H1 (cell line): ENCODE data around the gene SEC14L3.

Experiments
- CHD2 ChIP-seq: IDR thresholded peaks from 2 replicates; pipeline ENCODE4 v1.6.1; 2012; ENCODE audit warnings: low read length, improper control_type of control experiment
- KDM1A ChIP-seq: fragments of 200-600, 300-600 bp; sonication (generic); IDR thresholded peaks from 2 replicates; pipeline ENCODE4 v1.7.1; 2016; ENCODE audit warnings: mild to moderate bottlenecking, low read length, borderline replicate concordance
- MAX ChIP-seq: IDR thresholded peaks from 2 replicates; pipeline ENCODE4 v1.6.1; 2012; ENCODE audit warnings: inconsistent platforms
- POLR2A ChIP-seq, 2 experiments: IDR thresholded peaks; 1 replicate in 1 of 2; 2 replicates in 1 of 2; pipeline ENCODE4 v1.6.1; 2011; ENCODE audit warnings: low read depth in 2 of 2, low read length in 2 of 2, mild to moderate bottlenecking in 2 of 2; ENCODE audit errors: control extremely low read depth in 1 of 2
- SUZ12 ChIP-seq: fragments of 200-600 bp; sonication (generic); IDR thresholded peaks from 2 replicates; pipeline ENCODE4 v1.6.1; 2012; ENCODE audit warnings: mild to moderate bottlenecking, inconsistent platforms, low read length, moderate library complexity, mixed read lengths
- TF ChIP-seq, protein P1 (sequence below), 3 experiments: IDR thresholded peaks; 1 replicate in 2 of 3; 2 replicates in 1 of 3; pipeline versions ENCODE4 v1.5.1 to v1.6.1; 2011; ENCODE audit warnings: low read length in 3 of 3, mild to moderate bottlenecking in 3 of 3, inconsistent platforms in 2 of 3, low read depth in 1 of 3, moderate library complexity in 1 of 3; ENCODE audit not compliant: insufficient read depth in 1 of 3; ENCODE audit errors: control extremely low read depth in 1 of 3

DNA sequence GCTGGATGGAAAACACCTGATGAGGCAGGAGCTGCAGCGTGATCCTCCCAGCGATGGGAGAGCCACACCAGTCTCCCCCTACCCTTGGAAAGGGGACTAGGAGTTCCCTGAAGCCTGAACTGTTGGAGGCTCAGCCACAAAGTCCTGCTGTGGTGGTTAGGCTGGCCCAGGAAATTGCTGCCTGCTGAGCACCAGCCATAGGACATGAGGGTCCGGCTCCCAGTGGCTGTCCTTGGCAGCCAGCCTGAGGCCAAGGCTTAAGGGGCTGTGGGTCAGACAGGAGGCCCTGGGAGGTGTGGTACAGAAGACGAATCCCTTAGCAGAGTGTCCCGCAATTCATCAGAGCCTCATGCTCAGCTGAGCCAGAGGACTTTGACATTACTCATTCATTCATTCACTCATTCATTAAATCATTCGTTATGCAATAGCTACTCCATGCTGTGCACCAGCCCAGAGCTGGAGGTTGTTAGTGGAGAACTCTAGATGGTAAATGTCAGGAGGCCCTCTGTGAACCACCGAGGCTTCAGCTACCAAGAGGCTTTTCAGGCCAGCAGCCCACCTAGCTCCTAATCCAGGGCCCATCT, 48.1 kb upstream of the SEC14L3 start:
- no peak for TF ChIP-seq POLR2A (IDR thresholded peaks at IDR 0.05; ENCODE audit: control extremely low read depth in 1 of 2, low read depth in 2 of 2, low read length in 2 of 2)
- TF ChIP-seq KDM1A = no peak
- TF ChIP-seq MAX = no peak
- TF ChIP-seq, protein P1, sequence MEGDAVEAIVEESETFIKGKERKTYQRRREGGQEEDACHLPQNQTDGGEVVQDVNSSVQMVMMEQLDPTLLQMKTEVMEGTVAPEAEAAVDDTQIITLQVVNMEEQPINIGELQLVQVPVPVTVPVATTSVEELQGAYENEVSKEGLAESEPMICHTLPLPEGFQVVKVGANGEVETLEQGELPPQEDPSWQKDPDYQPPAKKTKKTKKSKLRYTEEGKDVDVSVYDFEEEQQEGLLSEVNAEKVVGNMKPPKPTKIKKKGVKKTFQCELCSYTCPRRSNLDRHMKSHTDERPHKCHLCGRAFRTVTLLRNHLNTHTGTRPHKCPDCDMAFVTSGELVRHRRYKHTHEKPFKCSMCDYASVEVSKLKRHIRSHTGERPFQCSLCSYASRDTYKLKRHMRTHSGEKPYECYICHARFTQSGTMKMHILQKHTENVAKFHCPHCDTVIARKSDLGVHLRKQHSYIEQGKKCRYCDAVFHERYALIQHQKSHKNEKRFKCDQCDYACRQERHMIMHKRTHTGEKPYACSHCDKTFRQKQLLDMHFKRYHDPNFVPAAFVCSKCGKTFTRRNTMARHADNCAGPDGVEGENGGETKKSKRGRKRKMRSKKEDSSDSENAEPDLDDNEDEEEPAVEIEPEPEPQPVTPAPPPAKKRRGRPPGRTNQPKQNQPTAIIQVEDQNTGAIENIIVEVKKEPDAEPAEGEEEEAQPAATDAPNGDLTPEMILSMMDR (IDR thresholded peaks at IDR 0.05; ENCODE audit: control extremely low read depth in 1 of 3, insufficient read depth in 1 of 3, low read depth in 1 of 3, low read length in 3 of 3) = no peak
- no peak for TF ChIP-seq CHD2
- TF ChIP-seq SUZ12 = no peak
